Lung microvascular endothelial cell (primary cell): ENCODE data around the gene CAPN15. TPM values are rescaled to one million over a fixed set of nuclear protein-coding genes. Genes with fewer than 3 reads are reported as not detected.
A peak's percentile ranks its signal among the peaks of the same experiment; 100 is the strongest.

Source experiments
- DNase-seq, 2 donors: peaks; one replicate each; pipeline versions ENCODE4 v3.0.0 to v3.0.0-alpha.2; 2010; ENCODE audit warnings: low read depth in 2 of 2
- total RNA-seq: library from RNA; depleted of rRNA; stranded (reverse); fragments of >200 nt; gene quantifications from 2 replicates; pipeline ENCODE4 v1.2.1, GENCODE V29; 2014

The CAPN15 gene
- total RNA-seq, 1 donor from 2014 or later: 20.2 TPM

GRCh38 chr16:577796-578195 is 50.3 kb downstream of the CAPN15 start:
- no peak for DNase-seq

- DNase-seq: no peak
These were observed 50.8 kb downstream of the CAPN15 start for GRCh38 chr16:578232-578869.

GRCh38 chr16:578870-579405 is 51.4 kb downstream of the CAPN15 start:
- peak; percentile 84 to 85 for DNase-seq

- no peak for DNase-seq
These were observed 52.8 kb downstream of the CAPN15 start for GRCh38 chr16:580141-580945.

DNA sequence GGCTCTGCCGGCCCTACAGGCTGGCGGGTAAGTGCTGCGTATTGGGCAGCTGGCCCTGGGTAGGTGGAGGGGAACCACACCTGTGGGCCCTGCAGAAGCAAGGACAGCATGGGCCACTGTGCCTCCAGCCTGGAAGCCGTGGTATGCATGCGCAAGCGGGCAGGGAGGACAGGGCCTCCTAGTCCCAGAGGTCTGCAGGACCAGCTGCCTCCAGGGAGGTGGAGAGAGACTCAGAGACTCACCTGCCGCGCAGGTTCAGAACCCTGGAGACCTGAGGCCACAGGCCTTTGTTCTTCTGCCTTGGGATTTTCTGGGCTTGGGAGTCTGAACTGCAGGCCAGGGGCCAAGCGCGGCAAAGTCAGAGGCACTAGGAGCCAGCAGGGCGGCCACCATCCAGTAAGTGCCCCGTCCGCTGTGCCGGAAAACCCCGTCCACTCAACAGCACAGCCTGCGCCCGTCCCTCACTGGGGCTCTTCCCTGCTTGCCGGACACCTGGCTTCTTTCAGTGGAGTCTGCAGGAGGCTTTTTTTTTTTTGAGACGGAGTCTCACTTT is 53.5 kb downstream of the CAPN15 start:
- DNase-seq: no peak

GRCh38 chr16:582218-582613 is 54.7 kb downstream of the CAPN15 start:
- DNase-seq: no peak

DNA sequence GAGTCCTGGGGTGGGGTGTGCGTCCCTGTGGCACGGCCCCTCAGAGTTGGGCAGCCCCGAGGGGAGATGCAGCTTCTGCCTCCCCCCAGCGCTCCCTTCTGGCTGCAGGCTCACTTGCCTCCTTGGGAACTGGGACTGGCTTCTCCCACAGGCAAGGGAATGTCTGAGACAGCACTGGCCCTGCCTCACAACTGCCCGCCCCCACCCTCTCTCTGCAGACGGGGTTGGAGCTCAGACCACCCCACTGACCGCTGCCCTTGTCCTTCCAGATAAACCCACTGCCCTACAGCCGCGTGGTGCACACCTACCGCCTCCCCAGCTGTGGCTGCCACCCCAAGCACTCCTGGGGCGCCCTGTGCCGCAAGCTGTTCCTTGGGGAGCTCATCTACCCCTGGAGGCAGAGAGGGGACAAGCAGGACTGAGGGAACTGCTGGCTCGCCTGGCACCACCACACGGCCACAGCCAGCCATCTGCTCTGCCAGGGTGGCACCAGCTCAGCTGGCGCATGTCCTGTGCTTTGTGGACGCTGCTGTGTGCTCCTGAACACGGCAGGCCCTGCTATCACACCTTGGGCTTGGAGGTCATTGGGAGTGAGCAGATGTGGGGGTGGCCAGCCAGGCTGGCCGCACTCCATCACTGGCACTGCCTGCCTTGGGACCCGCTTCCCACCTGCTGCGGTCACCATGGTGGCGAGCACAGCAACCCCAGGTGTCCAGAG is 55.3 kb downstream of the CAPN15 start:
- DNase-seq: no peak

DNA sequence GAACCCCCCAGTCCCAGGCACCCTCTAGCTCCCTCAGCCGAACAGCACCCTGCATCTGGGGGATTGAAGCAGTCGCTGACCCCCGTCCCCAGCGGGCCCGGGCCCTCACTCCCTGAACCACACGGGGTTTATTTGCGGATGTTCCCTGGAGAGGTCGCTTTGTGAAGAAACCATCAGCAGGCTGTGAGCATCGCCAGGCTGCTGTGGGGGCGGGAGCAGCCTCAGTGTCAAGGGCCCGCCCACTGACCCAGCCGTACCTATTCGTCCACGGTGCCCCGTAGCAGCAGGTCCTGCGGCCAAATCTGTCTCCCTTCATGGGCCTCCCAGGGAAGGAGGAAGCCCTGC is 55.9 kb downstream of the CAPN15 start:
- DNase-seq: no peak

GRCh38 chr16:583815-584591 is 56.5 kb downstream of the CAPN15 start:
- no peak for DNase-seq

DNA sequence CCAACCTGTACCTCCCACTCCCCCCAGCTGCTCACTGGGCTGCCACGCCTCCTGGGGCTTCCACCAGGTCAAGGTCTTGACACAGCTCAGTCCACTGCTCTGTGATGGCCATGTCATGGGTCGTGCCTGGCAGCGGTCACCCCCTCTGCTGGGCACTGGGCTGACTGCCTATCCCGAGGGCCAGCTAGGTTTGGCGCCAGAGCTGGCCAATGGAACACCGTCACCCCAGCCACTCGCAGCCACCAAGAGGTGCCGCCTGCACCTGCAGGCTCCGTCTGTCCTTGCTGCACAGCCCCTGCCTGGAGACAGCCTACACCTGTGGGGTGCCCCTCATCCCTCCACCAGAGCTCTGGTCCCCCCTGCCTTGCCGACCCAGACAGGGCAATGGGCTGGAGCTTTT is 57.8 kb downstream of the CAPN15 start:
- peak in 1 of 2 donors; percentile 21 for DNase-seq

GRCh38 chr16:586047-586644 is 58.6 kb downstream of the CAPN15 start:
- DNase-seq: no peak

DNA sequence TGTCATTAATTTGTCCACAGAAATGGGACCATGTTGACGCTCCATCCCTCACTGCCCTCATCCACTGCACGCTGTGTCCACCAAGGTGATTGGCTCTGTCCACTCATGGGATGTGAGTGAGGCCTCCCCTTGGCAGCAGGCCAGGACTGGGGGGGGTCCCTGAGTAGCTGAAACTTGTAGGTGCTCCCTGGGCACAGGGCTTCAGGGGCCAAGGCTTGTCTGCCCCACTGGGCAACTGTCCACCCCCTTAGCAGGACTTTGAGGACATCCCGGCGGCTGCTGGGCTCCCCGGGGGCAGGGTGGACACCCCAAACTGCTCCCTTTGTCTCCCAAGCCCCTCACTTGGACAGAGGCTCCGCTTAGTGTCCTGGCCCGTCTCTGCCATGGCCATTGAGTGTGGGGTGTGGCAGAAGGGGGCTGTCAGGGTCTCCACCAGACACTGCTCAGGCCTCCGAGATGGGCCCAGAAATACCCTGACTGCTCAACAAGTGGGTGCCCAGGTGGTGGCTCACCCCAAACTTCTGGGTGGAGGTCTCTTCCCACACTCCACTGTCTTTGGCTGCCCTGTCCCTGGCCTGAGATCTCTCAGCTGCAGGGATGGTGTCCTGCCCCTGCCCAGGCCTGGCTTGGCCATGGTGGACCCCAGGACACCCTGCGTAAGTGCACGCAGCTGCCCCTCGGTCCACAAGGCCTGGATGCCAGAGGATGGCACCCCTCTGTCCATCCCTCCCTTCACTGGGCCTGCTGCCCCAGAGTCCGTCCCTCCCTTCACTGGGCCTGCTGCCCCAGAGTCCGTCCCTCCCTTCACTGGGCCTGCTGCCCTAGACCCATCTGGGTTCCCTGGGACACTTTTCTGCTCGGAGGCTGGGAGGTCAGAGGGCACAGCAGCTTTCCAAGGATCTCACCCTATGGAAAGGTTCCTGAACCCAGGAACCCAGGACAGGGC is 59.4 kb downstream of the CAPN15 start:
- peak in 1 of 2 donors; percentile 26 for DNase-seq

DNA sequence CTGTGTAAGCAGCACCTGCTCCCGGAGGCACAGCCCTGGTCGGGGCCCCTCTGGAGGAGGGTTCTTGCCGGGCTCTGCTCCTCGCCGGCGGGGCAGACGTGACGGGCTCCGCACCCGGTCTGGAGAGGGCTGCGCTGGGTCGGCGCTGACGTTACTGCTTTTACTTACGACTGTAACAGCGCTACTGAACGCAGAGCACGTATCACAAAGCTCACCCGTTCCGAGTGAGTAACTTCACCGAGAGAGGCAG is 61.1 kb downstream of the CAPN15 start:
- DNase-seq: peak; percentile 75 to 77

GRCh38 chr16:588889-589657 is 61.6 kb downstream of the CAPN15 start:
- DNase-seq: peak; percentile 97 to 98

DNA sequence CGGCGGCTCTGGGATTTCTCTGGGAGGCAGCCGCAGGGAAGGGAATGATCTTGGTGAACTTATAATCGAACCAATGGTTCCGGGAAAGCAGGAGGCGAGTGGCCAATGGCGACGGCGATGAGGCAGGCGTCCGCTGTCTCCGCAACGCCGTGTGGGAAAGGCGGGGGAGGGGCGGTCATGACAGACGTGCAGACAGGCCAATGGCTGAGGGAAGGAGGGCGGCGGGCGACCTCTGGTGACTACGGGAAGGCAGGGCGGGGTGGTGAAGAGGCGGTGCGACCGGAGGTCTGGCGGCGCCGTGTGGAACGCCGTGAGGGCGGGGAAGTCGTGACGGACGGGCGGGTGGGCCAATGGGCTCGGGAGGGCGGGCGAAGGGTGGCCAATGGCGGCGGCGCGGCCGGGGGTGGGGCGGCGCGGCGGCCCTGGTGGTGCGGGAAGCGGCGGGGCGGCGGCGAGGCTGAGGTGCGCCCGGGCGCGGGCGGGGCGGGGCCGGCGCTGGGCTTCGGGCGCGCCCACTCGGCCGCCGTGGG is 62.2 kb downstream of the CAPN15 start, which contains the start of gene RAB40C:
RAB40C (plus strand) TSS at position 409 of the 530 bp plus-strand sequence. CDS start 226 bp downstream, outside the sequence.
- peak; percentile 99 to 100 for DNase-seq

GRCh38 chr16:590188-590814 is 62.8 kb downstream of the CAPN15 start:
- DNase-seq: peak; percentile 63 to 73

GRCh38 chr16:590815-591200 is 63.3 kb downstream of the CAPN15 start:
- no peak for DNase-seq

DNA sequence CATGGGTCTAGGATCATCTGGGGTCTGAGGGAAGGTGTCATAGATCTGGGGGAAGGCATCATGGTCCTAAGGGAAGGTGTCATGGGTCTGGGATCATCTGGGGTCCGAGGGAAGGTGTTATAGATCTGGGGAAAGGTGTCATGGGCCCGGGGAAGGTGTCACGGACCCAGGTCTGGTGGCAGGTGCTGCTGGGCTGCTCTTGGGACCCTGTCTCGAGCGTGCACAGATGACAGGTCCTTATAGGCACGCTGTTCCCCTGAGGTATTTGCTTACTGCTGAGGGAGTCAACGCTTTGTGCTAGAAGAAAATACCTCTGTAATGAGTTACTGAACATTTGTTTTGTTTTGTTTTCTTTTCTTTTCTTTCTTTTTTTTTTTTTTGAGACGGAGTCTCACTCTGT is 63.7 kb downstream of the CAPN15 start:
- no peak for DNase-seq
